DMS153 treated with DMSO at 0.1 percent for 48 hours (cell line): ENCODE results near the gene SYT5.
"Not testable (repeated sequence)": the region's sequence is repeated elsewhere in the genome, so short reads cannot be mapped to it uniquely, and the experiment has no call there.

ENCODE experiments used
- DNase-seq: peaks from one replicate; lab custom pipeline; 2025; ENCODE audit not compliant: unreplicated experiment; lab: John Stamatoyannopoulos, UW

Gene SYT5

DNA sequence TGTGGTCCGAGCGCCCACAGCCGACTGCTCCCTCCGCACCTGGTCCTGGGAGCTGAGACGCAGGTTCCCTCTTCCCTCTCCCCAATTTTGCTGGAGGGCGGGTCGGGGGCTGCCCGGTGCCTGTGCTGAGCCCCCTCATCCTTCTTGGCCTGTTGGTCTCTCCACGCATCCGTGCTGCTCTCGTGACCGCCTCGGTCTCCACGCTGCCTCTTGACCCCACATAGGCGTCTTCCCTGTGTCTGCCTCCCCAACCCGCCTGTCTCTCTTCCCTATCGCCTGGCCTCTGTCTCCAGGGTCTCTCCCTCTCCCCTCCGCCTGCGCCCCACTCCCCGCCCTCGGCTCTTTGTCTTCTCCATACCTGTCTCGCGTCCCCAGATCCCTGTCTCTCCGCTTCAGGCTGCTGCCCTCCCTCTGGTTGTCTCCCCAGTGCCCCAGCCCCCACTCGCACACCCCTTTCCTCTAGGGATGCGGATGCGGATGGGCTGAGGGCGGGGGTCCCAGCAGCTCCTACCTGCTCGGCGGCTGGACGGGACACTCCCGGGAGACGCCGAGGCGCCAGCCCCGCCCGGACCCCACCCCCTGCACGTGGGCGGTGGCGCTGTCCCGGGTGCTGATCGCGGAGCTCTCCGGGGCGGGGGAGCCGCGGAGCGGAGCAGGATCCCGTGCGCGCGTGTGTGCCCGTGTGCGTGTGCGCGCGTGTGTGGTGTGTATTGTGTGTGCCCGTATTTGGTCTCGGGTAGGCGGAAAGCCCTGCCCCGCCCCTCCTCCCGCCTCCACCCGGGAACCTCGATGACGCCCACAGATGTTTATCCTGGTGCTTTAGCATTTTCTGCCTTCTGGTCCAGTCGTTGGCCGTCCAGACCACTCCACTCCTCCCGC is at the start of gene SYT5:
TSS of gene SYT5 (minus strand) at position 684 of the 879 bp plus-strand sequence. CDS start 1,248 bp downstream, outside the sequence.
- no peak for DNase-seq

GRCh38 chr19:55229789-55230182 is 49.7 kb upstream of the SYT5 start:
- no peak for DNase-seq

- DNase-seq: no peak
Observed at GRCh38 chr19:55229145-55229788, 49.2 kb upstream of the SYT5 start.

DNA sequence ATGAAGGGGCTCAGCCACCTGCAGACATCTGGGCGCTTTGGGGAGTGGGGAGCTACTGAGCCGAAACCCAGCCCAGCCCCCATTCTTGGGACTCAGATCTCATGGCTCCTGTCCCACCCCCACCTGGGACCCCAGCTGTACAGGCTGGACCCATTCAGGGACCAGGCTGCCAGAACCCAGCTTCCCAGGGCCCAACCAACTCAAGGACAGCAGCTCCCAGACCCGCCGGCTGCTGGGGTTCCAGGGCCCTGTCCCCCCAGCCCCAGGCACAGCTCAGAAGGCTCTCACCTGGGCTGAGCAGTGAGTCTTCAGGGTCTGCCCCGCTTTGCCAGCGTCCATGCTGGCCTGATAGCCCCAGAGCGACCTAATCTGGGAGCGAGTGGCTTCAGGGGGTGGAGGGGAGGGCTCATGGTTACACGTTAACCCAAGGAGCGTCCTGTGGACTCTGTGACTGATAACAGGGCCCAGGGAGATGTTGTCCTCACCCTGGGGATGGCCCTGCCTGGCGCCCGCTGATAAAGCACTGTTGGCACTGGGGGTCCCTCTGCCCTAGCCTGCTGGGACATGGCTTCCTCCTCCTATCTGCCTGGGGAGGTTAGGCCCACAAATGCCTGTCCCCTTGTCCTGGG is 48.4 kb upstream of the SYT5 start, which contains the start of gene TMEM86B:
TSS of gene TMEM86B (minus strand) at position 361 of the 629 bp plus-strand sequence. CDS start at position 339, 22 bp downstream.
- DNase-seq: no peak

DNA sequence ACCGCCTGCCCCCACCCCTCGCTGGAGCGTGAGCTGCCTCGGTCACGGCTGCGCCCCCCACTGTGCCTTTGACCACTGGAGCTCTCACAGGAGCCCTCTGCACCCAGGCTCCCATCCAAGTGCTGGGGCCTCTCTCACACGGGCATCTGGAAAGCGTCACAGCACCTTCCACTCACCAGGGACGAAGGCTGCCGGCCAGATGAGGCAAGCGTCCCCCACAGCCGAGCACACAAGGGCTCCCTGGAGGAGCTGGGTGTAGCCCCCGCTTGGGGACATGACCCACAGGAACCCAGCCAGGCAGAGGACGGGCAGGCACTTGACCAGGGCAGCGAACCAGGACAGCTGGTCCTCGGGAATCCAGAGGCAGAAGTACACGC is 47.9 kb upstream of the SYT5 start:
- DNase-seq: no peak

- DNase-seq: no peak
Observed at GRCh38 chr19:55227241-55228014, 47.3 kb upstream of the SYT5 start.

DNA sequence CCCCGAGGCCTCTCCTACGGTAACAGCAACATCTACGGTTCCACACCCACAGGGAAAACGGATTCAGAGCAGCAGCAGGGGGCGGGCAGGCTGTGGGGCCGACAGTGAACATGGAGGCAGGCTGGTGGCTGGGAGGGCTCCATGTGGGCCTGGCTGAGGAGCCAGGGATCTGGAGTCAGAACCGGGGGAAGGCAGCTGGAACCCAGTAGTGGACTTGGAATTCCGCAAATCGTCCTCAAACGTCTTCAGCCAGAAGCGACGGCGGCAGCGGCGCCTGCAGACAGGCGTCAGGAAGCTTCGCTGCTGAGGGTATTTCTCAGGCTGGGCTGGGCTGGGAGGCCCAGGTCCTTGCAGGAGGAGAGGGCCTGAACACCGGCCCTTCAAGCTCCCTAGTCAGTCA is 46.7 kb upstream of the SYT5 start:
- no peak for DNase-seq

DNA sequence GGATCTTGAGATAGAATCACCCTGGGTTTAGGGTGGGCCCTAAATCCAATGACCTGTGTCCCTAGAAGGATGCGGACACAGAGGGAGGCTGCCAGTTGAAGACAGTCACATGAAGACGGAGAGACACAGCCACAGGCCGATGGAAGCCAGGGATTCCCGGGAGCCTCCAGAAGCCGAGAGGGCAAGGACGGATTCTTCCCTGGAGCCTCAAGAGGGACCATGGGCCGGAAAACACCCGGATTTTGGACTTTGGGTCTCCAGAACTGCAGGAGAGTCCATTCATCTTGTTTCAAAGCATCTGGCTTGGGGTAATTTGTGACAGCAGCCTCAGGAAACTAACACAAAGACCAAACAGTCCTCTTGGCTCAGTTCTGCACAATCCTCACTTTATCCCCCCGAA is 46.2 kb upstream of the SYT5 start:
- no peak for DNase-seq

DNA sequence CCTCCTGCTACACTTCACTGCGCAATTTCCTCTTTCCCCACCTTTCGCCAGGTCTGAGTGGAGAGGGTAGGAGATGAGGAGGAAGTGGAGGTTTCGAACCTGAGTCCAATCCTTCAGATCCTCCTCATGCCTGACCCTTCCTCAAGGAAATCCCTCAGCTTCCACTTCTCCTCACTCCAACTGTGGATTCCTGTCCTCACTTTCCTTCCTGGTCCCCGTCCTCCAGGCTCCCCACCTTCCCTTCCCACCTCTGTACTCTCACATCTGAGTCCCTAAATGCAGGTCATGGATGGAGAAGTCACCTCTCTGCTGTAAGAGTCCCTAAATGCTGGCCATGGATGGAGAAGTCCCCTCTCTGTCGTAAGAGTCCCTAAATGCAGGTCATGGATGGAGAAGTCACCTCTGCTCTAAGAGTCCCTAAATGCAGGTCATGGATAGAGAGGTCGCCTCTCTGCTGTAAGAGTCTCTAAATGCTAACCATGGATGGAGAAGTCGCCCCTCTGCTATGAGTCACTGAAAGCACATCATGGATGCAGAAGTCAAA is 45.4 kb upstream of the SYT5 start:
- DNase-seq: no peak

DNA sequence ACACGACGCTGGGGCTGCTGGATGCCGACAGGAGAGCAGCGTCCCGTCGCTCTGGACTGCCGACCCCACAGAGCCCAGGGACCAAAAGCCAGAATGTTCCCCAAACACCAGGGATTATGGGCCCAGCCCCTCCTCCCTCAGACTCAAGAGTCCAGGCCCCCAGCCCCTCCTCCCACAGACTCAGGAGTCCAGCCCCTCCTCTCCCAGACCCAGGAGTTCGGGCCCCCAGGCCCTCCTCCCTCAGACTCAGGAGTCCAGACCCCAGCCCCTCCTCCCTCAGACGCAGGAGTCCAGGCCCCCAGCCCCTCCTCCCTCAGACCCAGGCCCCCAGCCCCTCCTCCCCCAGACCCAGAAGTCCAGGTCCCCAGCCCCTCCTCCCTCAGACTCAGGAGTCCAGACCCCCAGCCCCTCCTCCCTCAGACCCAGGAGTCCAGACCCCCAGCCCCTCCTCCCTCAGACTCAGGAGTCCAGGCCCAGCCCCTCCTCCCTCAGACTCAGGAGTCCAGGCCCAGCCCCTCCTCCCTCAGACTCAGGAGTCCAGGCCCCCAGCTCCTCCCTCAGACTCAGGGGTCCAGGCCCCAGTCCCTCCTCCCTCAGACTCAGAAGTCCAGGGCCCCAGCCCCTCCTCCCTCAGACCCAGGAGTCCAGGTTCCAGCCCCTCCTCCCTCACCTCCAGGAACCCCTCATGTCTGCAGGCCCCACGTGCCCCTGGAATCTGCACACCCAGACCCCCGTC is 44.8 kb upstream of the SYT5 start:
- DNase-seq: not testable (repeated sequence)

DNA sequence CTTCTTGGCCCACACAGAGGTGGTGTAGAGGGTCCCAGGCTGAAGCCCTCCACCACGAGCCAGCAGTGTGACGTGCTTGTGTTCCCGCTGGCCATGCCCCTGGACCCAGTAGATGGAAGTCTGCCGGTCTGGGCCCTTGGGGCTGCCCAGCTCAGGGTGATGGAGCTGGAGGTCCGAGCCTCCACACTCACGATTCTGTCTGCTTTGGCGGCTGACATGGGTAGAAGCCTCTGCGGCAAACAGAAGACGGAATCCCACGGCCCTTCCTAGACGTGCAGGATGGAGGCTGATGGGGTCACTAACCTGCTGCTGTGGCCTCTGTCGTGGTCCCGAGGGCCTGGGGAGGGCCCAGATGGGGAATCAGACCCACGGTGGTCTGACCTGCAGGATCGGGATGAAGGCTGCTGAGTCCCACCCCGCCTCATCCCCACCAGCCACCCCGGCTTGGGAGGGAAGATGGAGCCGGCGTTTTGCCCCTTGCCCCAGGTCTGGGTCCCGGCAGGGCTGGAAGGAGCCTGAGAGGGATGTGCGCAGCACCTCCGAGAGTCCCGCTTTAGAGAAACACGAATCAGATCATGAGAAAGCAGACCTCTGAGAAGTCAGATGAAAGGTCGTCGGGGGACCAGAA is 44.1 kb upstream of the SYT5 start:
- DNase-seq: no peak

GRCh38 chr19:55223291-55224037 is 43.4 kb upstream of the SYT5 start:
- DNase-seq: no peak

DNA sequence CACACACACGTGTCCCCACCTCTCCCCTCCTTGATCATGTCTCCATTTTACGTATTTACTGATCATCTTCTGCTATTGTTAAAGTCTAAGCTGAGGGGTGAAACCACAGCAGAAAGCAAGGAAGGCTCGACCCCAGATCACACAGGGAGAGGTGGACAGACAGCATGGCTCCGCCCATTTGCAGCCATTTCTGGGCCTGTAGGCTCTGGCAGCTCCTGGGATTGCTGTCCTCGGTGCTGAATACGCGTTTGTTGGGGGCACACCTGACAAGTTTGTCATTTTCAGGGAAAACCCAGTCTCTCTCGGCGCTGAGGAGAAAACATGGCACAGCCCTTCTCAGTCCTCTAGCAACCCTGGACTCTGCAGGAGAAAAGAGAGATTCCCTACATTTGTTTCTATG is 40.4 kb upstream of the SYT5 start:
- DNase-seq: no peak

GRCh38 chr19:55216461-55217198 is 36.5 kb upstream of the SYT5 start:
- peak; percentile 91 for DNase-seq

DNA sequence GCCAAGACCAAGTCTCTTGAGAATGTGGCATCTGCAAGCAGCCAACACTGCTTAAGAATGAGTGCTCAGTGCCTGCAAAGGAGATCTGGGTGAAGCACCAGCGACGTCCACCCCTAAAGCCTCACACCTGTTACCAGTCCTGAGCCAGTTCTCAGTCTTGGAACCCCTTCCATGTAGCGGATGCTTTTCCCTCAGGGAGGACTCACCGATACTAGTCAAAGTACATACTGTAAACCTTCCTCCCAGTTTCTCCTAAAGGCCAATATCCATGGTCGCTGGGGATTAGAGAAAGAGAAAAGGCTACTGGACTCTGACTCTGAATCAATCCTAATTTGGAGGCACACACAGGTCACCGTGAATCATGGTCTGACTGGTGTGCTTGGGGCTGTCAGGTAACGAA is 33.5 kb upstream of the SYT5 start:
- no peak for DNase-seq

GRCh38 chr19:55212447-55212846 is 32.4 kb upstream of the SYT5 start:
- DNase-seq: peak; percentile 74

DNA sequence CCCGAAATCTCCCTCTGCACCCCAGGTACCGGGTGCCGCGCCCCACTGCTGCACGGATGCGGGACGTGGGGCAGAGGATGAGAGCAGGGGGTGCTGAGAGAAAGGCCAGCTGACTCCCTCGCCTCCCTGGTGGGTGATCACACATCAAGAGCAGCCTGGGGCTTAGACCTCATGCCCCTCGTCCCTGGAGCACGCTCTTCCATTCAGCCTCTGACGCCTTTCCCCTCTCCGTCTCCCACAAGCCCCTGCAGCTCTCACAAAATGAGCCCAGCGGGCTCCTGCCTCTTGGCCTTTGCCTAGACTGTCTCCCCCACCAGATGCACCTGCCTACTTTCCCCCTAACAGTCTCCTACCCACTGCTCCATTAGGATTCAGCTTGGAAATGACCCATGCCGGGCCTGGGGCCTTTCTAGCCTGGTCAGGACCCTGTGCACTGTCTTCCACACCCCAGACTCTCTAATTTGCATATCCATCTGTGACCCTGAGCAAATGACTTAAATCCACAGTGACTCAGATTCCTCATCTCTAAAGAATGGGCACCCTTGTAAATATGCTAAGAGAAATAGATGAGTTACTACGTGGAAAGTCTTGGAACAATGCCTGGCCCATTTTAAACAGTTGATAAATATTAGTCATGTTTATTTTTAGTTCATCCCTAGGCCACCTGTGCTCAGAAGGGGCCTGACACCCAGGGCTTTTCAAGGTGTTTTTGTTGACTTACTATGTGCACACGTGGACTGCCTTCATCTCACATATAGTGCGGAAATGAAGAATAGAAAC is 29.8 kb upstream of the SYT5 start:
- DNase-seq: peak; percentile 74
